Erythroblast (primary cell): ENCODE data around the gene SEC14L3.

ENCODE experiments used
- DNase-seq, 2 experiments: peaks; one replicate each; lab custom pipeline; 2025; lab: John Stamatoyannopoulos, UW
- GATA1 ChIP-seq: IDR thresholded peaks from 2 replicates; pipeline ENCODE4 v1.6.1; 2011; ENCODE audit warnings: low read depth, mild to moderate bottlenecking, control low read depth, low read length, moderate library complexity
- POLR2A ChIP-seq: IDR thresholded peaks from 2 replicates; pipeline ENCODE4 v1.6.1; 2011; ENCODE audit warnings: mild to moderate bottlenecking, low read length

Gene SEC14L3

DNA sequence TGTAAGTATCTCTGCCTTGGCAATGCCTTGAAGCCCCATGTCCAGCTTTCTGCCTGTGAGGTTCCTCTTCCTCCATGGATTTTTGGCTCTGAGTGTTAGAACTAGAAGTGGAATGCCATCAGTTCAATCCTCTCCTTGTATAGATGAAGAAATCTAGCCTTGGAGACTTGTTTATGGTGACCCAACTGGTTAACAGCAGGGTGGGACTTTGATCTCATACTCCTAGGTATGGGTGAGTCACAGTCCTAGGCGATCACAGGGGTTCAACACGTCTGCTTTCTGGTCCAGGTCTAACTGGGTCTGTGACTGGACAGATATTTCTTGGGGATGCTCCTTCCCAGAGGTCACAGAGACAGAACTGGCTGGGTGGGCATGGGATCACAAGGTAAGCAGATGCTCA is 55.4 kb downstream of the SEC14L3 start:
- TF ChIP-seq POLR2A (no peak), GATA1 (no peak)
- no peak for DNase-seq

DNA sequence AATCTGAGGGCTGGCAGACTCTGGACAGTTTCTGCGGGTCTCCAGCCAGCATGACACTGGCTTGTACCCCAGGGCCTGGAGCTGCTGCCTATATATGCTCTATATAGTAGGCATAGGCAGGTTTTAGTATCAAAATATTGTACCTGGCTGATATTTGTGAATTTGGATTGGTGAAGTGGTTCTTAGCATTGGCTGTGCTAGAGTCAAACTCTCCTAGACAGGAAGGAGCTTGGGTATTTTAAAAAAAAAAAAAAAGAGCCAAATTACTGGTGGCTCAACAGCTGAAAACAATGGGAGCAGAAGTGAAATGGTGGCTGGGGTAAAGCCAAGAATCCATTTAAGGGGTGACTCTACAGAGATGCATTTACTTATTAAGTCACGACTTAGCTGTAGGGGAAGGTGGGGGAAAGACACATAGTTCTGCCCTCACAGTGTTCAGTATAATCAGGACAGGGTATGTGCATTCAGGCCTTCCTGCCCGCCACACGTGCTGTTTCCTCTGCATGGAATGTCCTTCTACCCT is 57.2 kb downstream of the SEC14L3 start:
- TF ChIP-seq POLR2A = no peak
- no peak for DNase-seq

GRCh38 chr22:30413745-30414524 is 57.9 kb downstream of the SEC14L3 start:
- DNase-seq = no peak
- TF ChIP-seq GATA1 = no peak
- no peak for TF ChIP-seq POLR2A

GRCh38 chr22:30413001-30413400 is 58.8 kb downstream of the SEC14L3 start:
- TF ChIP-seq GATA1 = no peak
- no peak for TF ChIP-seq POLR2A

DNA sequence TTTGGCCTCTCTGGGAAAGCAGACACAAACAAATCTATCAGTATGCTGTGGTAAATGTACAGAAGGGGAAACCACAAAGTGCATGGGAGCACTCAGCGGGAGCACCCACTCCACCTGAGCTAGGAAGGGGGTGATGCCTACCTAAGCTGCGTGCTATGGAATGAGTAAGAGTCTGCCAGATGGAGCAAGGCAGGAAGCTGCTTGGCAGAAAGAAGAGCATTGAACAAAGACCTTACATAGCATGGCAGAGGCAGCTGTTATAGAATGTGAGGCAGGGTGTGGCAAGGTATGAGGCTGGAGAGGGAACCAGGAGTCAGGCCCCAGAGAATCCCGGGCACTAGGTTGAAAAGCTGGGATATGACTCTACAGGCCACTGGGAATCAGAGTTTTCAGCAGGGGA is 60.0 kb downstream of the SEC14L3 start:
- TF ChIP-seq GATA1 = no peak
- no peak for TF ChIP-seq POLR2A
- DNase-seq = no peak

More at GRCh38 chr22:30413001-30413400, 58.8 kb downstream of the SEC14L3 start:
- DNase-seq = no peak
